Measurements from ENCODE around the gene CNST. TPM values are rescaled to one million over a fixed set of nuclear protein-coding genes. Genes with fewer than 3 reads are reported as not detected.
A peak's percentile ranks its signal among the peaks of the same experiment; 100 is the strongest.

The CNST gene
- 24.1 TPM for total RNA-seq
- polyA plus RNA-seq (ENCODE audit: insufficient read depth, low read depth, low replicate concordance): 5.6 TPM
- long read RNA-seq, donor 1, full-length matches to known transcripts: 1 of 1 reads
- long read RNA-seq, donor 1, partial matches to known transcripts: 0 of 1 reads
- long read RNA-seq, donor 1, other reads (novel, unspliced or antisense): 0 of 1 reads
- long read RNA-seq, donor 2, full-length matches to known transcripts: 2 of 2 reads
- long read RNA-seq, donor 2, partial matches to known transcripts: 0 of 2 reads
- long read RNA-seq, donor 2, other reads (novel, unspliced or antisense): 0 of 2 reads
- long read RNA-seq, donor 3: 0 reads
- long read RNA-seq, donor 4, full-length matches to known transcripts: 1 of 1 reads
- long read RNA-seq, donor 4, partial matches to known transcripts: 0 of 1 reads
- long read RNA-seq, donor 4, other reads (novel, unspliced or antisense): 0 of 1 reads
- long read RNA-seq, donor 5: 0 reads
- long read RNA-seq, donor 6: 0 reads
- long read RNA-seq, donor 7, partial matches to known transcripts: 3 of 11 reads
- long read RNA-seq, donor 7, other reads (novel, unspliced or antisense): 8 of 11 reads
- long read RNA-seq, donor 8, full-length matches to known transcripts: 1 of 1 reads
- long read RNA-seq, donor 8, partial matches to known transcripts: 0 of 1 reads
- long read RNA-seq, donor 8, other reads (novel, unspliced or antisense): 0 of 1 reads
- long read RNA-seq, donor 9: 0 reads
- long read RNA-seq, donor 10, full-length matches to known transcripts: 1 of 1 reads
- long read RNA-seq, donor 10, partial matches to known transcripts: 0 of 1 reads
- long read RNA-seq, donor 10, other reads (novel, unspliced or antisense): 0 of 1 reads

DNA sequence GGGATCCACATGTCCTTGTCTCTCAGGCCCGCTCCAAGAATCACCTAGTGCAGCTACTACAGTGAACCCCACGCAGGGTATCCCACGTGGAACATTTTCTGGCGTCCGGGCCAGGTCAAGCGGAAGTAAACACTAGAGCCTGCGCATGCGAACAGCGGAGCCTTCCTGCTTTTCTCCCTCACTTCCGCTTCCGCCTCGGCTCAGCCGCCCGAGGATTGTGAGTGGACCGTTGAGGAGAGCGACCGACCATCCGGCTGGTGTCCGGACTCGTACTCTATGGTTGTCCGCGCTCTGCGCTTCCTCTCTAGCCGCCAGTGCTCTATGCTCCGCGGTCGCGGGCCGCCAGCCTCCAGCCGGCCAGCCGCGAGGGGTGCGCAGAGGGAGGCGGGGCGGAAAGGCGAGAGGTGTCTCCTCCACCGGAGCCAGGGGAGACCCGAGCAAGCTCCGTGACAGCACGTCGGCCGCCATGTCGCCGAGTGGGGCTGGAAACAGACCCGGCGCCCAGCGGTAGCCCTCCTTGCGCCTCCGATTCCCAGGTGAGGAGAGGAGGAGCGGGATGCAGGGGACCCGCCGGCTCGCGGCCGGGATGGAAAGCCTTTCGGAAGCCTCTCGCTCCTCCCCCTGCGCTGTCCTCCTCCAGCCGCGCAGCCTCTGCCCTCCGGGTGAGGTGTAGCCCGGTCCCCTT, at the start of gene CNST, which contains the start of gene TFB2M:
Gene CNST, plus strand, starts transcription at position 329 of the 685 bp plus-strand sequence. CDS start 25,107 bp downstream, outside the sequence.
Gene TFB2M, minus strand, starts transcription at position 134 of the 685 bp plus-strand sequence. Its CDS starts 123 bp downstream, at position 11.
- Histone ChIP-seq H3K36me3 (ENCODE audit: control insufficient read depth in 2 of 3, insufficient read depth in 3 of 3, low read length in 3 of 3) (no peaks in the 10 kb centered on the region), H3K4me1 (ENCODE audit: control insufficient read depth in 2 of 3, insufficient read depth in 2 of 3, low read depth in 1 of 3, low read length in 3 of 3) (peaks cover 0 to 31% (median 14%) of the 10 kb centered on the region in 3 donors), H3K9me3 (ENCODE audit: control insufficient read depth in 2 of 3, insufficient read depth in 1 of 3, low read length in 3 of 3) (no peaks in the 10 kb centered on the region), H3K4me3 (ENCODE audit: low read length in 3 of 3) (peak within 1 kb of the TSS; percentile 80 to 99 (median 97)), H3K27me3 (ENCODE audit: control insufficient read depth, insufficient read depth, low read length) (no peaks in the 10 kb centered on the region), H3K9ac (ENCODE audit: low read length in 3 of 3) (peak within 1 kb of the TSS; percentile 80 to 95 (median 89)), H3K27ac (ENCODE audit: low read depth in 2 of 2, low read length in 2 of 2) (peak within 1 kb of the TSS; percentile 93 to 96)
- peak; percentile 98 to 100 (median 99) for DNase-seq
- peak; percentile 91 for FAIRE-seq
- intact Hi-C loops (cut with DNase I): no loop called here
- TF ChIP-seq, protein P1, sequence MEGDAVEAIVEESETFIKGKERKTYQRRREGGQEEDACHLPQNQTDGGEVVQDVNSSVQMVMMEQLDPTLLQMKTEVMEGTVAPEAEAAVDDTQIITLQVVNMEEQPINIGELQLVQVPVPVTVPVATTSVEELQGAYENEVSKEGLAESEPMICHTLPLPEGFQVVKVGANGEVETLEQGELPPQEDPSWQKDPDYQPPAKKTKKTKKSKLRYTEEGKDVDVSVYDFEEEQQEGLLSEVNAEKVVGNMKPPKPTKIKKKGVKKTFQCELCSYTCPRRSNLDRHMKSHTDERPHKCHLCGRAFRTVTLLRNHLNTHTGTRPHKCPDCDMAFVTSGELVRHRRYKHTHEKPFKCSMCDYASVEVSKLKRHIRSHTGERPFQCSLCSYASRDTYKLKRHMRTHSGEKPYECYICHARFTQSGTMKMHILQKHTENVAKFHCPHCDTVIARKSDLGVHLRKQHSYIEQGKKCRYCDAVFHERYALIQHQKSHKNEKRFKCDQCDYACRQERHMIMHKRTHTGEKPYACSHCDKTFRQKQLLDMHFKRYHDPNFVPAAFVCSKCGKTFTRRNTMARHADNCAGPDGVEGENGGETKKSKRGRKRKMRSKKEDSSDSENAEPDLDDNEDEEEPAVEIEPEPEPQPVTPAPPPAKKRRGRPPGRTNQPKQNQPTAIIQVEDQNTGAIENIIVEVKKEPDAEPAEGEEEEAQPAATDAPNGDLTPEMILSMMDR (IDR thresholded peaks at IDR 0.05; ENCODE audit: borderline replicate concordance, extremely low read depth, insufficient read depth): no peak

- FAIRE-seq (no peak), DNase-seq (no peak)
- H3K9me3 ChIP-seq (ENCODE audit: control insufficient read depth in 2 of 3, insufficient read depth in 1 of 3, low read length in 3 of 3): peaks cover 0 to 19% (median 5%) of the 10 kb centered on the region in 3 donors
- no peaks in the 10 kb centered on the region for H3K36me3 ChIP-seq (ENCODE audit: control insufficient read depth in 2 of 3, insufficient read depth in 3 of 3, low read length in 3 of 3)
- intact Hi-C loops (cut with DNase I): no loop called here
- H3K9ac ChIP-seq (ENCODE audit: low read length in 3 of 3): no peak overlapping the region
- H3K27ac ChIP-seq (ENCODE audit: low read depth in 2 of 2, low read length in 2 of 2): no peak overlapping the region
- TF ChIP-seq, protein P1 (IDR thresholded peaks at IDR 0.05; ENCODE audit: borderline replicate concordance, extremely low read depth, insufficient read depth): no peak
- H3K4me3 ChIP-seq (ENCODE audit: low read length in 3 of 3): no peak overlapping the region
- H3K4me1 ChIP-seq (ENCODE audit: control insufficient read depth in 2 of 3, insufficient read depth in 2 of 3, low read depth in 1 of 3, low read length in 3 of 3): no peaks in the 10 kb centered on the region
- no peaks in the 10 kb centered on the region for H3K27me3 ChIP-seq (ENCODE audit: control insufficient read depth, insufficient read depth, low read length)
These were observed 48.9 kb upstream of the CNST start for GRCh38 chr1:246517391-246517790.

DNA sequence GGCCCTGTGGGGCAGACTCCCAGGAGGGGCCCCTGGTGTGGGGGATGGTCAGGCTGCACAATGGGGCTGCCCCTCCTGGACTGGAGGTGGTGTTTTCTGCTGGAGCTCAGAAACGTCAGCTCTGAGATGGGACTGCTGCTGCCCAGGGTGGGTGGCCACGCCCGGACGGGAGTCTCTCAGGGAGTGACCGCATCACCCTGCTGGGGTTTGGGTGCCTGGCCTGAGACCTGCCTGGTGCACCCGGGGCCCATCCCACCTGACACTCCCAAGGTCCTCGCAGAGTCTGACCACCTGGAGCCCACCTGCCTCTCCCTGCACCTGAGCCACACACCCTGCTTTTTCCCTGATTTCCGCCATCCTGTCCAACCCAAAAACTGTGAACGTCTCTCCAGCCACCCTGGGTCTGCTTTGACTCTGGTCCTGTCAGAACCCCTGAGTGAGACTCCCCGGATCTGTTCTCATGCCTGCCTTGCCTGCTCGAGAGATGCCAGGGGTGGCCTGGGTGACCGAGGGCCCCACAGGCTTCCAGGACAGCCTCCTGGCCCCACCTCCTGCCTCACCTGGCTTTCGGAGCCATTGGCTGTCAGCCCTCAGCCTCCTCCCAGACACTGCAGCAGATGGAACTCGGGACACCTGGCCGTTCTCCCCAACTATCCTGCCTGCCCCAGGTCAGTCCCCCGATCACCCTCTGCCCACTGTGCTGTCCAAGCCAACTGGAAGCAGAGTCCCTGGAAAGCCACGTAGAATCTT, 47.6 kb upstream of the CNST start:
- FAIRE-seq (no peak), DNase-seq (peak in 1 of 5 donors; percentile 59)
- Histone ChIP-seq H3K27ac (ENCODE audit: low read depth in 2 of 2, low read length in 2 of 2) (no peak overlapping the region), H3K27me3 (ENCODE audit: control insufficient read depth, insufficient read depth, low read length) (no peaks in the 10 kb centered on the region), H3K4me1 (ENCODE audit: control insufficient read depth in 2 of 3, insufficient read depth in 2 of 3, low read depth in 1 of 3, low read length in 3 of 3) (no peaks in the 10 kb centered on the region), H3K9ac (ENCODE audit: low read length in 3 of 3) (no peak overlapping the region), H3K36me3 (ENCODE audit: control insufficient read depth in 2 of 3, insufficient read depth in 3 of 3, low read length in 3 of 3) (no peaks in the 10 kb centered on the region), H3K9me3 (ENCODE audit: control insufficient read depth in 2 of 3, insufficient read depth in 1 of 3, low read length in 3 of 3) (peaks cover 0 to 19% (median 5%) of the 10 kb centered on the region in 3 donors), H3K4me3 (ENCODE audit: low read length in 3 of 3) (no peak overlapping the region)
- TF ChIP-seq, protein P1 (IDR thresholded peaks at IDR 0.05; ENCODE audit: borderline replicate concordance, extremely low read depth, insufficient read depth): no peak
- intact Hi-C loops (cut with DNase I): no loop called here

Measured in kidney (tissue), 22 donors.